HepG2 (cell line): ENCODE data around the gene ZSWIM6. TPM values are rescaled to one million over a fixed set of nuclear protein-coding genes. Genes with fewer than 3 reads are reported as not detected.

Source experiments
- CBX5 ChIP-seq: sonication (generic); formaldehyde crosslinking; IDR thresholded peaks from 2 replicates; pipeline ENCODE4 v1.4.0; 2020; ENCODE audit warnings: missing genetic modification reagents, borderline replicate concordance
- HDAC1 ChIP-seq: sonication (generic); formaldehyde crosslinking; IDR thresholded peaks from 2 replicates; pipeline ENCODE4 v1.5.1; 2020; ENCODE audit warnings: mild to moderate bottlenecking, missing genetic modification reagents
- HNRNPK ChIP-seq: fragments of 200-400 bp; formaldehyde crosslinking; IDR thresholded peaks from 2 replicates; pipeline ENCODE4 v1.6.1; 2018; ENCODE audit warnings: low read length, low read depth, moderate library complexity, mild to moderate bottlenecking; ENCODE audit not compliant: poor library complexity, severe bottlenecking
- MTF2 ChIP-seq: sonication (generic); formaldehyde crosslinking; IDR thresholded peaks from 2 replicates; pipeline ENCODE4 v1.5.0; 2020; ENCODE audit warnings: missing genetic modification reagents, borderline replicate concordance
- MYNN ChIP-seq: sonication (generic); formaldehyde crosslinking; IDR thresholded peaks from 2 replicates; pipeline ENCODE4 v1.4.0; 2020; ENCODE audit warnings: mild to moderate bottlenecking, low read depth, missing genetic modification reagents
- SOX6 ChIP-seq, 2 experiments: fragments of 450-650 bp in 1 of 2; sonication (generic) in 1 of 2; formaldehyde crosslinking in 1 of 2; IDR thresholded peaks; 2 replicates each; pipeline versions ENCODE4 v1.4.0 to v1.6.1; 2017 to 2020; ENCODE audit warnings: antibody characterized with exemption in 1 of 2, mild to moderate bottlenecking in 1 of 2, missing genetic modification reagents in 1 of 2
- SP1 ChIP-seq, 2 experiments: fragments of 450-650 bp in 1 of 2; sonication (generic) in 1 of 2; formaldehyde crosslinking in 1 of 2; IDR thresholded peaks; 2 replicates each; pipeline versions ENCODE4 v1.4.0 to v1.6.1; 2016 to 2020; ENCODE audit warnings: missing genetic modification reagents in 1 of 2
- TFE3 ChIP-seq: IDR thresholded peaks from 2 replicates; pipeline ENCODE4 v1.6.1; 2016
- UBTF ChIP-seq: sonication (generic); formaldehyde crosslinking; IDR thresholded peaks from 2 replicates; pipeline ENCODE4 v1.4.0; 2020; ENCODE audit warnings: mild to moderate bottlenecking, missing genetic modification reagents
- YEATS4 ChIP-seq: sonication (generic); formaldehyde crosslinking; IDR thresholded peaks from 2 replicates; pipeline ENCODE4 v1.4.0; 2020; ENCODE audit warnings: missing genetic modification reagents, borderline replicate concordance
- ZBED4 ChIP-seq: sonication (generic); formaldehyde crosslinking; IDR thresholded peaks from 2 replicates; pipeline ENCODE4 v1.4.0; 2020; ENCODE audit warnings: missing genetic modification reagents, borderline replicate concordance
- ZMAT5 ChIP-seq: sonication (generic); formaldehyde crosslinking; IDR thresholded peaks from 2 replicates; pipeline ENCODE4 v1.5.0; 2020; ENCODE audit warnings: mild to moderate bottlenecking, low read depth, missing genetic modification reagents, borderline replicate concordance
- ZMYM2 ChIP-seq: sonication (generic); formaldehyde crosslinking; IDR thresholded peaks from 2 replicates; pipeline ENCODE4 v1.8.0; 2022; ENCODE audit warnings: mild to moderate bottlenecking, missing genetic modification reagents
- ZNF263 ChIP-seq: sonication (generic); formaldehyde crosslinking; IDR thresholded peaks from 2 replicates; pipeline ENCODE4 v1.4.0; 2020; ENCODE audit warnings: missing genetic modification reagents
- ZNF589 ChIP-seq: sonication (generic); formaldehyde crosslinking; conservative IDR thresholded peaks from 2 replicates; pipeline ENCODE4 v1.8.0; 2022; ENCODE audit warnings: mild to moderate bottlenecking, moderate library complexity, missing genetic modification reagents
- ZNF691 ChIP-seq: sonication (generic); formaldehyde crosslinking; IDR thresholded peaks from 2 replicates; pipeline ENCODE4 v1.4.0; 2020; ENCODE audit warnings: missing genetic modification reagents, low read depth, mild to moderate bottlenecking, borderline replicate concordance
- ZNF740 ChIP-seq: sonication (generic); formaldehyde crosslinking; IDR thresholded peaks from 2 replicates; pipeline ENCODE4 v1.4.0; 2020; ENCODE audit warnings: missing genetic modification reagents
- ZNF768 ChIP-seq: sonication (generic); formaldehyde crosslinking; IDR thresholded peaks from 2 replicates; pipeline ENCODE4 v1.4.0; 2020; ENCODE audit warnings: missing genetic modification reagents
- ZNF777 ChIP-seq: sonication (generic); formaldehyde crosslinking; IDR thresholded peaks from 2 replicates; pipeline ENCODE4 v1.4.0; 2020; ENCODE audit warnings: missing genetic modification reagents
- ZNF850 ChIP-seq: sonication (generic); formaldehyde crosslinking; conservative IDR thresholded peaks from 2 replicates; pipeline ENCODE4 v1.9.0; 2021; ENCODE audit warnings: mild to moderate bottlenecking, missing genetic modification reagents
- polyA plus RNA-seq, 8 experiments: library from polyadenylated mRNA; depleted of rRNA in 3 of 8; stranded (reverse) in 7 of 8; unstranded in 1 of 8; fragments of >200 nt; fragmentation: Illumina TruSeq in 4 of 8; extraction: Trizol in 4 of 8; gene quantifications; 2 replicates each; pipeline versions ENCODE4 v1.2.1 to v1.2.3, GENCODE V29; 2011 to 2016; ENCODE audit warnings: low read depth in 4 of 8, missing spikeins in 1 of 8, mixed read lengths in 1 of 8; ENCODE audit not compliant: insufficient read depth in 1 of 8
- total RNA-seq, 5 experiments: library from RNA; depleted of rRNA; stranded (reverse); fragments of >200 nt; fragmentation: Illumina TruSeq; extraction: Trizol; gene quantifications; 2 replicates each; pipeline ENCODE4 v1.2.3, GENCODE V29; 2016; ENCODE audit warnings: low read depth in 1 of 5

The ZSWIM6 gene
- total and polyA plus RNA-seq, 2 of the 13 experiments (the other 11 are each of a cell fraction or from before 2014, with no cell fraction given) = 0.82 to 1.9 TPM

- no peak for TF ChIP-seq ZNF691 (CRISPR knock-in tag)
- TF ChIP-seq ZMAT5 (CRISPR knock-in tag) = no peak
- no peak for TF ChIP-seq MTF2 (CRISPR knock-in tag)
- peak; percentile 57 for TF ChIP-seq HNRNPK
- no peak for TF ChIP-seq ZNF589
- TF ChIP-seq TFE3 (CRISPR knock-in tag) = no peak
- 0 out of 2 replicates have a peak, but pooled peaks have one; percentile 43 for TF ChIP-seq ZNF740
- TF ChIP-seq ZNF777 (CRISPR knock-in tag) = peak; percentile 18; the same call in 1 of the 2 replicates
- TF ChIP-seq ZMYM2 (CRISPR knock-in tag) = no peak
- TF ChIP-seq ZNF850 (CRISPR knock-in tag) = no peak
- no peak for TF ChIP-seq SOX6 (IDR thresholded peaks at IDR 0.05)
- TF ChIP-seq SOX6 (CRISPR knock-in tag; IDR thresholded peaks at IDR 0.05) = no peak
- peak; percentile 36; the same call in 1 of the 2 replicates for TF ChIP-seq YEATS4 (CRISPR knock-in tag)
- TF ChIP-seq ZNF263 (CRISPR knock-in tag) = 0 out of 2 replicates have a peak, but pooled peaks have one; percentile 19
- no peak for TF ChIP-seq ZBED4
- 0 out of 2 replicates have a peak, but pooled peaks have one; percentile 5 for TF ChIP-seq UBTF
- no peak for TF ChIP-seq HDAC1 (CRISPR knock-in tag)
- no peak for TF ChIP-seq ZNF768 (CRISPR knock-in tag)
- no peak for TF ChIP-seq MYNN (CRISPR knock-in tag)
- no peak for TF ChIP-seq SP1 (IDR thresholded peaks at IDR 0.05)
- TF ChIP-seq SP1 (CRISPR knock-in tag; IDR thresholded peaks at IDR 0.05) = no peak
- TF ChIP-seq CBX5 (CRISPR knock-in tag) = no peak
Measured at GRCh38 chr5:61332851-61333320, 828 bp downstream of the ZSWIM6 start (continued).
